Activated T-helper 1 cell treated with anti-CD3 and anti-CD28 coated beads, Interleukin-2, amount 50 U/mL, for 16 hours (primary cell): ENCODE data around the gene NFKBIB.

ENCODE experiments used
- DNase-seq, 2 donors: peaks; one replicate each; pipeline ENCODE4 v3.0.0-alpha.2; 2020; ENCODE audit warnings: low read depth in 1 of 2, low spot score in 1 of 2

NFKBIB gene

DNA sequence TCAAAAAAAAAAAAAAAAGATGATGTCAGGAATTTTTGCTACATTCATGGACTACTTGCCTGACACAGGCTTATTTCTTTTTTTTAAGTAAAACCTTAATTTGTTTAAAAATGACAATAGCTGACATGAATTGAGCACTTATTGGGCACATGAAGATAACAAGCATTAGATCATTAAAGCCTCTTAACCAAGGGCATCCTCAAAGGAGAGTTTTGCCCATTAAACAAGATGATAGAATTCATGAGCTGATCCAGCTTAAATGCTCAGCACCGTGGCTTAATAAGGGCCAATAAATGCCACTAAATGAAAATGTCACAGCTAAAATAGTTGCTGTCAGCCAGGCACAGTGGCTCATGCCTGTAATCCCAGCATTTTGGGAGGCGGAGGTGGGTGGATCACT, 56.5 kb downstream of the NFKBIB start:
- DNase-seq, result no peak

DNA sequence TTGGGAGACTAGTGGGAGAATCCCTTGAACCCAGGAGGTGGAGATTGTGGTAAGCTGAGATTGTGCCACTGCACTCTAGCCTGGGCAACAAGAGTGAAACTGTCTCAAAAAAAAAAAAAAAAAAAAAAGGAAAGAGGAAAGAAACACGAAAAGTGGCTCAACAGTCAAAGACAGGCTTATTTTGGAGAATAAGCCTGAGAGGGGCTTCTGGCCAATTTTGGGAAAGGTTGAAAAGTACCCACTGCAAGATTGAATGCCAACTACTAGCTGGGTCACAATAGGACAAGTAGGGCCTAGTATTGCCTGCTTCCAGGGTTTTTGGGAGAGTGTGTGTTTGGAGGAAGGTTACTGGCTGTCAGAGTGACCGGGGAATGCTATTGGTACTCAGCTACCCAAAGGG, 58.5 kb downstream of the NFKBIB start:
- DNase-seq, result no peak
